ENCODE data around the gene CKAP2L.

The CKAP2L gene

GRCh38 chr2:112809112-112809511, 44.7 kb upstream of the CKAP2L start:
- H3K4me1 ChIP-seq: no peaks in the 10 kb centered on the region
- no peaks in the 10 kb centered on the region for H3K9me3 ChIP-seq
- H3K36me3 ChIP-seq: no peaks in the 10 kb centered on the region
- no peaks in the 10 kb centered on the region for H3K27me3 ChIP-seq
- no peak overlapping the region for H3K4me3 ChIP-seq (ENCODE audit: low read depth, low read length)
- no peak for DNase-seq
- no peak for TF ChIP-seq CTCF (IDR thresholded peaks at IDR 0.05; ENCODE audit: low read depth, low read length)

DNA sequence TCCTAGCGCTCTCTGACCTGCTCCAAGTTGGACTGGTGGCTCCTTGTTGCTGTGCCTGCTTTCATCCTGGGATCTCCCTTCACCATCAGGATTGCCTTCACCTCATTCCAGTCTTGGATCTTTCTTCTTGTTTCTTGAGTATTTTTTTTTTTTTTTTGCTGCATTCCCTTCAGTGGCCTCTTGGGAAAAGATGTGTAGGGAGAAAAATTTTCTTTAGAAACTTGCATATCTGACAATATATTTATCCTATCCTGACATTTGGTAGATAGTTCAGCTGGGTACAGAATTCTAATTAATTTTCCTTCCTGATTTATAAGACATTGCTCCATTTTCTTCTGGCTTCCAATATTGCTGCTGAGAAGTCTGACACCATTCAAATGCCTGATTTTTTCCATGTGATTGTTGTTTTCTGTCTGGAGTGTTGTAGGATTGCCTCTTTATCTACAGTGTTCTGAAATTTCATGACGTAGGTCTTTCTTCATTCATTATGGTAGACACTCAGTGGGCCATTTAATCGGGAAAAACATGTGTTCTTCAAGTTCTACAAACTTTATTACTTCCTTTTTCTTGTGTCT, 42.9 kb upstream of the CKAP2L start:
- Histone ChIP-seq H3K27me3 (no peaks in the 10 kb centered on the region), H3K36me3 (no peaks in the 10 kb centered on the region), H3K4me1 (no peaks in the 10 kb centered on the region), H3K9me3 (no peaks in the 10 kb centered on the region), H3K4me3 (ENCODE audit: low read depth, low read length) (no peak overlapping the region)
- TF ChIP-seq CTCF (IDR thresholded peaks at IDR 0.05; ENCODE audit: low read depth, low read length): no peak
- no peak for DNase-seq

DNA sequence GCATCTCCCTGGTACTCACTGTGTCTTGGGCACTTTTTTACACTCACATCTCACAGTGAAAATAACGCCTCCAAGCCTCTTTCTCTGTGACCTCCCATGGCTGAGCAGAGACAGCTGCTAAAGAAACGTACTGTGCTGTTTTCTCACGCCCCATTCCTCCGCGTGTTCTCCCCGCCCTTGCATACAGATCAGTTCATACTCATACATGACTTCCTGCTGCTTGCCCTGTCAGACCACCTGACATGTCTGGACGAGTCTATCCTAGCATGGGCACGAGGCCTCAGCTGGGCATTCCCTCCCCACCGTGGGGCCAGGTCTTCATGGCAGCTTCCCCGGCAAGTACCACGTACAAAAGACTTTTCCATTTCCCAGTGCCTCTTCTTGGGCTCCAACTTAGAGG, 41.1 kb upstream of the CKAP2L start:
- Histone ChIP-seq H3K27me3 (no peaks in the 10 kb centered on the region), H3K9me3 (no peaks in the 10 kb centered on the region), H3K36me3 (no peaks in the 10 kb centered on the region), H3K4me3 (ENCODE audit: low read depth, low read length) (no peak overlapping the region), H3K4me1 (no peaks in the 10 kb centered on the region)
- no peak for DNase-seq
- no peak for TF ChIP-seq CTCF (IDR thresholded peaks at IDR 0.05; ENCODE audit: low read depth, low read length)

DNA sequence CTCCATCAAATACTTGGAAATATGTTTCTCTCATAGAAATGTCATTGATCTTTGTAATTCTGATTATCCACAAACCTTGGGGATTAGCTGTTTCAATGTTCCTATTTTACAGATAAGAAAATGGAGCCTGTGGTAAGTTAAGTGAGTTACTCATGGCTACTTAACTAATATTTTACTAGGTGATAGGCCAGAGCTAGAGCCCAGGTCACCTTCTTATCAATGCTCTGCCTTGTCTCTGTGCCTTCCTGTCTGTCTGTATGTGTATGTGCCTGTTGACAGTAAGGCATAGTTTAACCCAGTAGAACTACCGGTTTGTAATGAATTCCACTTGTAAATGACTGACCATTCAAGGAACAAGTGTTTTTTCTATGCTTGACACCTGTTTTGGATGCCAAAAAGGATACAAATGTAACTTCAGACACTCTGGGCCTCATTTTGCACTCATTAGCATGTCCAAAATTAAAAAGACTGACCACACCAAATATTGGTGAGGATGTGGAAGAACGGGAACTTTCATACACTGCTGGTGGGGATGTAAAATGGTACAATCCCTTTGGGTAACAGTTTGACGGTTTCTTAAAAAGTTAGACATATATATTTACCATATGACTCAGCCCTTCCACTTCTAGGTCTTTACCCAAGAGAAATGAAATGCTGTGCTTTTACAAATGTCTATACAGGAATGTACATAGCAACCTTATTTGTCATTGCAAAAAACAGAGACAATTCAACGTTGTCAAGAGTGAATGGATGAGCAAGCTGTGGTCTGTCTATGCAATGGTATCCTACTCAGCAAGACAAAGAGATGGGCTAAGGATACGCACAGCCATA, 39.5 kb upstream of the CKAP2L start:
- H3K4me1 ChIP-seq: no peaks in the 10 kb centered on the region
- no peak for DNase-seq
- no peaks in the 10 kb centered on the region for H3K36me3 ChIP-seq
- no peaks in the 10 kb centered on the region for H3K27me3 ChIP-seq
- H3K4me3 ChIP-seq (ENCODE audit: low read depth, low read length): no peak overlapping the region
- no peak for TF ChIP-seq CTCF (IDR thresholded peaks at IDR 0.05; ENCODE audit: low read depth, low read length)
- no peaks in the 10 kb centered on the region for H3K9me3 ChIP-seq

GRCh38 chr2:112800881-112801583, 36.6 kb upstream of the CKAP2L start:
- H3K4me3 ChIP-seq (ENCODE audit: low read depth, low read length): no peak overlapping the region
- no peaks in the 10 kb centered on the region for H3K36me3 ChIP-seq
- no peaks in the 10 kb centered on the region for H3K4me1 ChIP-seq
- H3K27me3 ChIP-seq: no peaks in the 10 kb centered on the region
- no peak for DNase-seq
- TF ChIP-seq CTCF (IDR thresholded peaks at IDR 0.05; ENCODE audit: low read depth, low read length): no peak
- H3K9me3 ChIP-seq: no peaks in the 10 kb centered on the region
